NCI-H1105 treated with DMSO at 0.1 percent for 48 hours (cell line): ENCODE results near the gene APOL1.
"Not testable (repeated sequence)": the region's sequence is repeated elsewhere in the genome, so short reads cannot be mapped to it uniquely, and the experiment has no call there.

ENCODE experiments used
- DNase-seq: peaks from one replicate; lab custom pipeline; 2025; lab: John Stamatoyannopoulos, UW

Gene APOL1

DNA sequence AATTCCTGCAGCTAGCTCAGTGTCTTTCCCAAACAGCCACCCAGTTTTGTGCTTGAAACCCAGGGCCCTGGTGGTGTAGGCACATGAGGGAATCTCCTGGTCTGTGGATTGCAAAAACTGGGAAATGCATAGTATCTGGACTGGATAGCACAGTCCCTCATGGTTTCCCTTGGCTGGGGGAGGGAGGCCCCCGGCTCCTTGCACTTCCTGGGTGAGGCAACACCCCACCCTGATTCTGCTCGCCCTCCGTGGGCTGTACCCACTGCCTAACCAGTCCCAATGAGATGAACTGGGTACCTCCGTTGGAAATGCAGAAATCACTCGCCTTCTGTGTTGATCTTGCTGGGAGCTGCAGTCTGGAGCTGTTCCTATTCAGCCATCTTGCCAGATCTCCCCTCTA is 19.0 kb downstream of the APOL1 start:
- not testable (repeated sequence) for DNase-seq

DNA sequence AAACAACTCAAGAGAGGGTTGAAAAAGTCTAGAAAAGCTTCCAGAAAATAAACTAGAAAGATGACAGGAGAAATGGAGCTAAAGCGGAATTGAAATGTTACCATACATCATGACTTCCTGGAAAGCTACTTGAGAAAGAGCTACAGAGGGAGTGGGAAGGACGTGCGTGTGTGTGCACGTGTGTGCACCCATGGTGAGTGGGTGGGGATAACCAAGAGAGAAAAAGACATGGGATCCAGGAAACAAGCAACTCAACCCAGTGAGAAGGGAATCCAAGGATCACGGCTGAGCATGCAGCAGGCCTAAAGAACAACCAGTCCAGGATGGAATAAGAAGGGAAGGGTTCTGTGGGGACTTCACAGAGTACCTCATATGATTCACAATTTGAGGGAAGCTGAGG is 21.6 kb downstream of the APOL1 start:
- DNase-seq = no peak

DNA sequence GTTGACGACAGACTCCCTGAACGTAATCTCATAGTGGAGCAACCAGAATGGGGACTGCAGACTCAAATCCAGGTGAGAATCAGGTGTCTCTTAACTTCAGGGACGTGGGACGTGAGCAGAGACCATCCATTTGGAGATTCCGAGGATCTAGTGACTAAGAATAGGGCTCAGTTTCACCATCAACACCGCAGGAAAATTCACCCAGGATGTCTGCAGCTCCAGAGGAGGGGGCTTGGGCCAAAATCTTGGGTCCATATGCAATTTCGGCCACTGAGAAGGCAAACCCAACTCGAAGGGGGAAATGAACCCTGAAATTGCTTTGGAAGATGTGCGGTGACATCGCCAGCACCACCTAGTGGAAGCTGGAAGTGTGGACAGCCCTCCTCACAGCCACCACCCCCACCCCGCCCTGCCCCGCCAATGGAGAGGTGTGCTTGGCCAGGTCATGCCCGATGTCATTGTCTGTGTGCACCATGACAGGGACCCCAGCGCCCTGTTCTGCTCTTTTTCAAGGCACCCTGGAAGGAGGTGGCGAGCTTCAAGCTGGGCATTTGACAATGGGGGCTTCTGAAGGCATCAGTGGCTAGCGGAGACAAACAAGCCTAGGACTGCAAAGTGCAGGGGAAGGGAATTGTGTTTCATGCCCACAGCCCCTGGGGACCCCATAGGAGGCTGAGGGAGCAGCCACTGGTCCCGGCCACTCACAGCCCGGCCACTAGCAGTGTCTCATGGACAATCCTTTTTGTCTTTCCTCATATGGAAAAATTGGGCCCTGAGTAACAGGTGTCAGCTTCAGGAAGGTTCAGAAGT is 24.8 kb downstream of the APOL1 start:
- peak; percentile 46 for DNase-seq

DNA sequence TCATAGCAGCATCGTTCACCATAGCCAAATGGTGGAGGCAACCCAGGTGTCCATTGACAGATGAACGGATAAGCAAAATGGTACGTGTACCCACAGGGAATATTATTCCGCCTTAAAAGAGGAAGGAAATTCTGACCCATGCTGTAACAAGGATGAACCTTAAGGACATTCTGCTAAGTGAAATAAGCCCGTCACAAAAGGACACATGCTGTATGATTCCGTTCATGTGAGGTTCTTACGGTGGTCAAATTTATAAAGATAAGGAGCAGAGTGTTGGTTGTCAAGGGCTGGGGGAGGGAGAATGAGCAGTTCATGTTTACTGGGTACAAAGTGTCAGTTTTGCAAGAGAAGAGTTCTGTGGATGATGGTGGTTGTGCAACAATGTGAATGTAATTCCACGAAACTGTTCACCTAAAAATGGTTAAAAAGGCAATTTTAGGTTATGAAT is 26.3 kb downstream of the APOL1 start:
- no peak for DNase-seq

DNA sequence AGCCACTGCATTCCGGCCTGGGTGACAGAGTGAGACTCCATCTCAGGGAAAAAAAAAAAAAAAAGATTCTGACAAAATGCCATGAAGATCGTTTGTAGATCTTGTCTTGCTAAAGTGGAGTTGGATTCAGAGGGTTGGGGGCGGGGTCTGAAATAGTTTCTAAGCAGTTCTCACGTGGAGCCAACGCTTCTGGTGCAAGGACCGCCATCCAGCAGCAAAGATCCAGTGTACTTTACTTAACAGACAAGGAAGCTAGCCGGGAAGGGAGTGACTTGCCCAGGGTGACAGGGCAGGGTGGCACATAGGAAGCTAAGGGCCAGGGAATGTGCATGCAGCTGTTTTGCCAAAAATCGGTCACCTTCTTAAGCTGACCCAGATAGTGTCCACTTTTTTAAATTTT is 27.4 kb downstream of the APOL1 start:
- no peak for DNase-seq

DNA sequence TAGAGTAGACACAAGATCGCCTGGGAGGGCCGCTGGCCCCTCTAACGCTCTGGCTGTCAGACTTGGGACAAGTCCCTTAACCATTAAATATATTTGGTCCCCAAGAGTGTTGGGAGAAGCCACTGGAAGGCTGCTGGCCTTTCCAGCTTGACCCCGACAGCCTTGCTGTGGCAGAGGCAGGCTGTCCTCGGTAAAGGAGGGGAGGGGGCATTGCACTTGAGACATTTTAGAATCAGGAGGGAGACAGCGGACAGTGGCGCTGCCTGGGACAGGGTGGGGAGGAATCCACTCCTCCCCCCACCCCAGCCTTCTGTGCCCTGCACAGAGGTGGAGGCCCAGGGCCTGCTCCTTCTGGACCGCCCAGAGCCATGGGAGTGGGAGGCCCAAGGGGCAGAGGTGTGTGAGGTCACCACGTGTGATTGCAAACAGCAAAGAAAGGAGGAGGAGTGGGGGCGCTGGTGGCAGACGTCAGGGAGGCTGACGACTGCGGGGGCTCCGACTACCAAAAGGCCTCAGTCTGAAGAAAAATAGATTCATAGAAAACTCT is 28.9 kb downstream of the APOL1 start:
- DNase-seq = no peak

DNA sequence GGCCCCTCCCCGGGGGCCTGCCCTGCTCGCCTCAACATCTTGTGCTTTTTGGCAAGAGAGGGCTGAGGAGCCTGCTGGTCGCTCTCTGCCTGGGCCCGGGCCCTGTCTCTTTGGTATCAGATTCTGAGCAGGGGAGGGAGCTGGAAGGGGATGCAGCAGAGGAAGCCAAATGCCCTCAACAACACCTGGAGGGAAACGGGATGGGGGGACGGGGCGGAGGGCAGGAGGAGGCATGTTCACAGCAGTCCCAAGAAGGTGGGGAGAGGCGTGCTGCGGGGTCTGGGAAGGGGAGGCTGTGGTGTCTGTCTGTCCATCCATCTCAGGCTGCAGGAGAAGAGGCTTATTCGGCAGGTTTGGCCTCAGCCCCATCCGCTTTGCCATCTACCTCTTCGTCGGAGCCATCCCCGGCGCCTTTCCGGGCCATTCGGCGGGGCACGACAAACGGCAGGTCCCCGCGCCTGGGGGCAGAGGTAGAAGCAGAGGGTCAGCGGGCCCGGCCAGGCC is 29.4 kb downstream of the APOL1 start:
- DNase-seq = no peak

DNA sequence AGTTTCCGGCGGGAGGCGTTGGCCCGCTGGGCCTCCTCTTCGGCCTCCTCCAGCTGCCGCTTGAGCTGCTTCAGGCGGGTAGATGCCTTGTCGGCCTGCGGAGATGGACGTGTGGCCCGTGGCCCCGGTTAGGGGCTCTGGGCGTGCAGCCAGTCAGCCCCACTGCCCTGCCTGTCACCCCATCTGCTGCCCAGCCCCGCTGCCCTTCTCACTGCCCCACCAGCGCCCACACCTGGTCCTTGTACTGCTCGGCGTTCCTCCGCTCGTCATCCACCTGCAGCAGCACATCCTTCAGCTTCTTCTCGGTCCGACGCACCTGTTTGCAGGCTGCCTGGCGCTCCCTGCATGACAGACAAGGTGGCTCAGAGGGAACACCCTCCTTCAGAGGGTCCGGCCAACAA is 31.2 kb downstream of the APOL1 start:
- DNase-seq = no peak

DNA sequence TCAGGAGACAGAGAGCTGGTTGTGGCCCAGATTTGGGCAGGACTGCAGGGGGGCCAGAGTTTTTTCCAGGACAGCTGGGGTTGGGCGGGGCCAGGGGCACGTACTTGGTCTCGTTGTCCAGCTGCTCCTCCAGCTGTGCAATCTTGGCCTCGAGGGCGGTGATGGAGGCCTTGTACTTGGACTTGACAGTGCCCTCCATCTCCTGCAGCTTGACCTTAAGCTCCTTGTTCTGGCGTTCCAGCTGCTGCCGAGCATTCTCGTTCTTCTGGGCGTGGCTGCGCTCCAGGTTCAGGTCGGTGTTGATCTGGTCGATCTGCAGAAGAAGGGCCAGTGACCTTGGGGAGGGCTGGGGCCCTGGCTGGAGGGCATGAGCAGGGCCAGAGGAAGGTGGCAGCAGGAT is 32.1 kb downstream of the APOL1 start:
- DNase-seq = no peak

DNA sequence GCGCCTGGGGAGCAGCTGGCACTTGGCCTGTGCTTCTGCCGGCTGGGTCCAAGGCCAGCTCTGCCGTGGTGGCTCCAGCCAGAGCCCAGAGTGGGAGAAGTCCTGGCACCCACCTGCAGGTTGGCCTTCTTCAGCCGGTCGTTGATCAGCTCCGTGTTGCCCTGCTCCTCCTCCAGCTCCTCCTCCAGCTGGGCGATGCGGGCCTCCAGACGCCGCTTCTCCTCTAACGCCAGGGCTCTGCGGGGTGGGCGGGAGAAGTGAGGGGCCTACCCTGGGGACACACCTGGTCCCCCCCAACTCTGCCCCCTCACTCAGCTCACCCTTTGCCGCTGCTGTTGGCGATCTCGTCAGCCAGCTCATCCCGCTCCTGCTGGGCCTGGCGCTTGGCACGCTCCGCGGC is 32.6 kb downstream of the APOL1 start:
- DNase-seq = no peak

DNA sequence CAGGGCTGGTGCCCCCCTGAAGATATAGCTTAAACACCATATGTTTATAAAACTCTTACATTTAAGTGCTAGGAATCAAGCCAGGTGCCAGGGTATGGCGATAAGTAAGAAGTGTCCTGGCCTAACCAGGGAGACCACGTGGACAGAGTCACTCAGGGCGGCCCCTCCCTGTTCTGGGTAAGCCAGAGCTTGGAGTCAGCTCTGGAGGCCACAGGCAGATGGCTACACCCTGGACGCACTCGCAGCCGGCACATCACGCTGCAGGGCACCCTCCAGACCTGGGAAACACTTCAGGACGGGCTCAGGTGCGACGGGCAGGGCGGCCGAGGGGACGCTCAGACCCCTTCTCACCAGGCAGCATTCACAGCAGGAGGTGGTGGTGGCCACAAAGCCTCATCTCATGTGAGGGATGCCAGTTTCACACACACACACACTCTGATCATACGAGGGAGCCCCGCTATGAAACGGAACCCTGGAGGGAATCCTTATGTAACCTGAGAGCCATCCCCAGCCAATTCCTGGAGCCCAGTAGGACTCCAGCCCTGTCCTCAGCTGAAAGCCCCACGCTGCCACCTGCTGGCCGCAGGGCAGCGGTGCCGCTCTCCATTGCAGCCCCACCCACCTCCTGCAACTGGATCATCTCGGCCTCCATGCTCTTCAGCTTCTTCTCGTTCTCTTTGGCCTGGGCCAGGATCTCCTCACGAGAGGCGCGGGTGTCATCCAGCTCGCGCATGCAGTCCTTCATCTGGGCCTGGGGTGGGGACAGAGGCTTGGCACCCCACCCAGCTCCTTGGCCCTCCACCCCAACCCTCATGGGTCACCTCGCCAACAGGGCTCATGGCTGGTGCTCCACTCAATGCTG is 33.4 kb downstream of the APOL1 start:
- DNase-seq = peak; percentile 29

DNA sequence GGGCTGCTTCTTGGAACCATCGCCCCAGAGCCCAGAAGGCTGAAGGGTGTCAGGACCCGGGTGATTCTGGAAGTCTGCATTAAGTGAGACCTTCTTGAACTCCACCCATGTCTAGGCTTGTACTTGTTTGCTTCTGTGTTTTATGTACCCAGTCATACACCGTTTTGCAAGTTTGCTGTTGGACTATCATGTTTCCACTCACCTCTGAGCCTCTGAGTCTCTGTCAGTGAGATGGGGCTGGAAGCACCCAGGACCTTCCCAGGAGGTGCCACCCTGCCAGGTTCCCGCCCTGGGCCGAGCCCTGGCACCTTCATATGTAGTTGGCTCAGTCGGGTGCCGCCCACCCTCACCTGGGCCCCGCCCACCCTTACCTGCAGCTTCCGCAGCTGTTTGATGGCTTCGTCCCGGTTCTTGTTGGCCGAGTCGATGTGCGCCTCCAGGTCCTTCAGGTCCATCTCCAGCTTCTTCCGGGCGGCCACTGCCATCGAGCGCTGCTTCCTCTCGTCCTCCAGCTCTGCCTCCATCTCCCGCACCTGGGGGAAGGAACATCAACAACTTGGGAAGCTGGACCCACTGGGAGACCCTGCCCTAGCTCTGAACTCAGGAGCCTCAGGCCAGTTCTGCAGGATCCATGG is 35.1 kb downstream of the APOL1 start:
- DNase-seq = no peak

DNA sequence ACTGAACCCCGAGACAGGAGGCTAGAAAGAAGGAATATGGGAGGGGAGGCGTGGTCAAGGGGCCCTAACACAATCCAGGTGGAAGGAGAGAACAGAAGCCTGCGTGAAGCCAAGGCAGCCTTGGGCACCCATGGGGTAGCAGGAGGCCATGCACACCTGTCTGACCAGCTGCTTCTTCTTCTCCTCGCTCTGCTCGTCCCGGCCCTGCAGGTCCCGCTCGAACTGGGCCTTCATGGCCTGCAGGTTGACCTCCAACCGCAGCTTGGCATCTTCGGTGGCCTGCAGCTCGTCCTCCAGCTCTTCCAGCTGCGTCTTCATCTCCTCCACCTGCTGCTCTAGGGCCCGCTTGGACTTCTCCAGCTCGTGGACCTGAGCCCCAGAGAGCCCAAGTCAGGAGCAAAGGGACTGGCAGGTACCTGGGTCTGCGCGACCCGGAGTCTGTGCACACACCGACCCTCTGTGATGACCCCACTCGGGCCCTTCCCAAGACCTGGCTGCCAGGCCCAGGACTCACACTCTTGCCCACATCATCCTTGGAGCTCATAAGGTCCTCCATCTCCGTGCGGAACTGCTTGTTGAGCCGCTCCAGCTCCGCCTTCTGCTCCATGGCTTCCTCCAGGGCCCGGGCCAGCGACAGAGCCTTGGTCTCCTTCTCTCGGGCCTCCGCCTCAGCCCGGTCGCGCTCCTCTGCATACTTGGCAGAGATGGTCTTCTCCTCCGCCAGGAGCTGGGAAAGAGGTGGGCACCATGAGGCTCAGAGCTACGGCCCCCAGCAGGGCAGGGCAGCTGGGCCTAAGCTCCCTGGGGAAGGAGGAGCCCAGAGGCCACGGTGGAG is 35.9 kb downstream of the APOL1 start:
- DNase-seq = no peak

DNA sequence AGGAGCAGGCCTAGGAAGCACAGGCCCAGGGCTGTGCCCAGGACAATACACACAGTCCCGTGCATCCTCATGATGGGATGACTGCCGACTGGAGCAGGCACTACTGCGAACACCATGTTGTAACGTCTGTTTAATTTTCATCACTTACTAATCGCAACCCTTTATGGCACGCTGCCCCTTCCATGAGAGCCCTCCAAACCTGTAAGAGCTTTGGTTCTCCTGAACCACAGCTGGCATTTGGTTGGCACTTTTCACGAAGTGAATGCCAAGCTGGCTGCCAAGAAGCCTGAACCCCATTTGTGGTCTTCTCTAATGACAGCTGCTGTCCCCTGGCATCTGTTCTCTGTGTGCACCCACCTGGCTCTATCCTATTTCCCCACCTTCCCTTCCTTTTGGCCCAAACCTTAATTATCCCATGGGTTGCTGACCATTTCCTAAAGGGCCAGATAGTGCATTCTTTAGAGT is 36.5 kb downstream of the APOL1 start:
- DNase-seq = no peak

DNA sequence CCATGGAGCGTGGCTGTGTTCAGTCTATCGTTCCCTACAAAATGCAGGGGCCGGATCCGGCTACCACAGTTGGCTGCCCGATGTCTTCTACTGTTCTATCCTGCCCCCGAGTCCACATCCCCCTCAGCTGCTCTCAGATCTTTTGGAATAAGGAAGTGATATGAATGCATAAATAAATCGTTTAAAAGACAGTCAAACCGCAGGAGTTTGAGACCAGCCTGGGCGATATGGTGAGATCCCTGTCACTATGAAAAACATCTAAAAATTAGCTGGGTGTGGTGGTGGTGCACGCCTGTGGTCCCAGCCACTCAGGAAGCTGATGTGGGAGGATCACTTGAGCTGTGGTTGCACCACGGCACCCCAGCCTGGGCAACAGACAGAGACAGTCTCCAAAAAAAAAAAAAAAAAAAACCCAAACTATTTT is 37.0 kb downstream of the APOL1 start:
- not testable (repeated sequence) for DNase-seq

DNA sequence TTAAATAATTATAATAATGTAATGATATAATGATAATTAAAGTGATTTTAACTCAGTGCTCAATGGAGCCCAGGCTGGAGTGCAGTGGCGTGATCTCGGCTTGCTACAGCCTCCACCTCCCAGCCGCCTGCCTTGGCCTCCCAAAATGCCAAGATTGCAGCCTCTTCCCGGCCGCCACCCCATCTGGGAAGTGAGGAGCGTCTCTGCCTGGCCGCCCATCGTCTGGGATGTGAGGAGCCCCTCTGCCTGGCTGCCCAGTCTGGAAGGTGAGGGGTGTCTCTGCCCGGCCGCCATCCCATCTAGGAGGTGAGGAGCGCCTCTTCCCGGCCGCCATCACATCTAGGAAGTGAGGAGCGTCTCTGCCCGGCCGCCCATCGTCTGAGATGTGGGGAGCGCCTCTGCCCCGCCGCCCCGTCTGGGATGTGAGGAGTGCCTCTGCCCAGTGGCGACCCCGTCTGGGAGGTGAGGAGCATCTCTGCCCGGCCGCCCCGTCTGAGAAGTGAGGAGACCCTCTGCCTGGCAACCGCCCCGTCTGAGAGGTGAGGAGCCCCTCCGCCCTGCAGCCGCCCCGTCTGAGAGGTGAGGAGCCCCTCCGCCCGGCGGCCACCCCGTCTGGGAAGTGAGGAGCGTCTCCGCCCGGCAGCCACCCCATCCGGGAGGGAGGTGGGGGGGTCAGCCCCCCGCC is 37.6 kb downstream of the APOL1 start:
- DNase-seq = not testable (repeated sequence)

DNA sequence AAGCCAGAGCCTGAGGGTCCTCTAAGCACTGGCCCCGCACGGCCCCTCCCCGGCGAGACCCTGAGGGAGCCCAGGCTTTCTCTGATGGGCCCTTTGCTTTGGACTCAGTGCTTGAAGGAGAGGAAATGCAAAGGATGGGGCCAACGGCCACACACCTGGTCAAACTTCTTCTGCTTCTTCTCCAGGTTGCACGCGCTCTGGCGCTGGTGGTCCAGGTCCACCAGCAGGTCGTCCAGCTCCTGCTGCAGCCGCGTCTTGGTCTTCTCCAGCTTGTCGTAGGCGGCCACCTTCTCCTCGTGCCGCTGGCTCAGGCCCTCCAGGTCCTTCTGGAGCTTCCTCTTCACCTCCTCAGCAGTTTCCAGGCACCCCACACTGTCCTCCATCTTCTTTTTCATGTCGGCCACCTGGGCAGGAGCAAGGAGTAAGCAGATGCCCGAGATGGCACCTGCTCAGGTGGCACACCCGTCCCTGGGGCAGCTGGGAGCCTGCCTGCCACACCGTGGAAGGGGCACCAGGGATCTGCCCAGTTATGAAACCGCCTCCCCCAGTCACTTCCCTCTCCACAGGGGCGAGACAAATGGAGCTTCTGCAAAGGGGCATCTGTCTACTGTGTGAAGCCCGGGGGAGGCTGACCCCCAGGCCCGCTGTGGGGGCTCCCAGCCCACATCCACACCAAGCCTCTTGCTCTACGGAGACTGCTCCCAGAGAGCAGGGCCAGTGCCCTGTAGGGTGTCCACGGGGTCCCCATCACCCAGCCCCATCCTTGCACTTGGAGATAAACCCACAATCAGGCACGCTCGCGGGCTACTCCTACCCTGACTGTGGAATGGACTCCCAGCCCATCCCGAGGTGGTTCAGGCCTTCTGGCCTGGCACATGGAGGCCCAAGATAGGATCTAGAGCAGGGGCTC is 39.2 kb downstream of the APOL1 start:
- DNase-seq = no peak

DNA sequence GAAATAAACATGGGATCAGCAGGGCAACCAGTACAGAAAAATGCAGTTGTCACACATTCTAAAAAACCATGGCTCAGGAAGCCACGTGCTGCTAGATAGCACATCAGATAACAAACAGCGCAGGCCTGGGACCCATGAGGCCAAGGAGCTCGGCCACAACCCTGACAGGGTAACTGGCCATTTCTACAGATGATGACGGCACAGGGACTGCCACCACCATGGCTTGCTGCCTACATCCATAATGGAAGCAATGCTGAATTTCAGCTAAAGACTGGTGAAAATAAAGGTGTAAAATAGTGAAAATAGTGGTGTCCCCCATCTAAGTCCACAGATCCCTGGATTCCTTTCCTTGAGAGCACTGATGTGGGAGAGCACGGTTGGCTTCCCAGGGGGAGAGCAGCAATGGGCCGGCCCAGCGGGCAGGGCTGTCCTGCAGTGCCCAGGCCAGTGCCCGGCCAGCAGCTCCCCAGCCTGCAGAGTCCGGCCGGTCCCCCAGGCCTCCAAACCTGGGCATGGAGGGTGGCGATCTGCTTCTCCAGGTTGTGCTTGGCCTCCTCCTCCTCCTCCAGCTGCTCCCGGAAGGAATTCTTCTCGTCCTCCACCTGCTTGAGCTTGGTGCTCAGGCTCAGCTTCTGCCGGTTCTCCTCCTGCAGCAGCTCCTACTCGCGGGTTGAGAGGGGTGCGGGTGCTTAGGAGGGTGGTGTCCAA is 40.0 kb downstream of the APOL1 start:
- no peak for DNase-seq
